Smooth muscle cell (in vitro differentiated cells): Measurements from ENCODE around the gene CHCHD3. TPM values are rescaled to one million over a fixed set of nuclear protein-coding genes. Genes with fewer than 3 reads are reported as not detected.

Experiments
- DNase-seq: peaks from one replicate; lab custom pipeline; 2025; ENCODE audit not compliant: unreplicated experiment; lab: John Stamatoyannopoulos, UW
- H2AFZ ChIP-seq: fragments of 200-600 bp; sonication (generic); 2 replicates; pipeline ENCODE4 v1.6.0; 2016; ENCODE audit warnings: antibody characterized with exemption, low read depth, mild to moderate bottlenecking
- H3F3A ChIP-seq: fragments of 200-600 bp; sonication (generic); 2 replicates; pipeline ENCODE4 v1.6.0; 2017; ENCODE audit warnings: antibody characterized with exemption, low read depth
- H3K27ac ChIP-seq: fragments of 200-600 bp; sonication (generic); 2 replicates; pipeline ENCODE4 v1.5.1; 2016; ENCODE audit warnings: low read depth, mild to moderate bottlenecking
- H3K27me3 ChIP-seq: fragments of 200-600 bp; sonication (generic); 2 replicates; pipeline ENCODE4 v1.6.1; 2016; ENCODE audit warnings: low read depth, mild to moderate bottlenecking
- H3K36me3 ChIP-seq: fragments of 200-600 bp; sonication (generic); 2 replicates; pipeline ENCODE4 v1.5.1; 2016; ENCODE audit warnings: low read depth
- H3K4me1 ChIP-seq: fragments of 200-600 bp; sonication (generic); 2 replicates; pipeline ENCODE4 v1.5.1; 2016; ENCODE audit warnings: low read depth
- H3K4me2 ChIP-seq: fragments of 200-600 bp; sonication (generic); 2 replicates; pipeline ENCODE4 v1.6.0; 2016; ENCODE audit warnings: mild to moderate bottlenecking
- H3K4me3 ChIP-seq: fragments of 200-600 bp; sonication (generic); 2 replicates; pipeline ENCODE4 v1.5.1; 2016; ENCODE audit warnings: mild to moderate bottlenecking
- H3K79me2 ChIP-seq: fragments of 200-600 bp; sonication (generic); 2 replicates; pipeline ENCODE4 v1.6.0; 2016; ENCODE audit warnings: low read depth, mild to moderate bottlenecking
- H3K9ac ChIP-seq: fragments of 200-600 bp; sonication (generic); 2 replicates; pipeline ENCODE4 v1.6.0; 2016; ENCODE audit warnings: low read depth
- H3K9me3 ChIP-seq: fragments of 200-600 bp; sonication (generic); replicated peaks from 2 replicates; pipeline ENCODE4 v1.5.1; 2016; ENCODE audit warnings: low read depth
- H4K20me1 ChIP-seq: fragments of 200-600 bp; sonication (generic); 2 replicates; pipeline ENCODE4 v1.6.0; 2016; ENCODE audit warnings: low read depth
- CTCF ChIP-seq: fragments of 200-600 bp; sonication (generic); IDR thresholded peaks from 2 replicates; pipeline ENCODE4 v1.5.1; 2017; ENCODE audit warnings: borderline replicate concordance, mild to moderate bottlenecking, antibody characterized with exemption; ENCODE audit not compliant: insufficient read depth, poor library complexity, severe bottlenecking
- WGBS: methylation state at CpG from one replicate; pipeline ENCODE4 v1.1.7; 2016; ENCODE audit warnings: low lambda C conversion rate; 5-methylcytosine and 5-hydroxymethylcytosine counted together
- polyA plus RNA-seq: library from polyadenylated mRNA; unstranded; fragments of >200 nt; fragmentation: Nextera tagmentation; extraction: Ambion mirVana; gene quantifications from 2 replicates; pipeline ENCODE4 v1.2.1, GENCODE V29; 2016
- total RNA-seq: library from RNA; depleted of rRNA; stranded (reverse); fragments of >200 nt; gene quantifications from 2 replicates; pipeline ENCODE4 v1.2.3, GENCODE V29; 2014

Gene CHCHD3
- total and polyA plus RNA-seq, 2 experiments from 2014 or later: 49.8 to 59.2 TPM

DNA sequence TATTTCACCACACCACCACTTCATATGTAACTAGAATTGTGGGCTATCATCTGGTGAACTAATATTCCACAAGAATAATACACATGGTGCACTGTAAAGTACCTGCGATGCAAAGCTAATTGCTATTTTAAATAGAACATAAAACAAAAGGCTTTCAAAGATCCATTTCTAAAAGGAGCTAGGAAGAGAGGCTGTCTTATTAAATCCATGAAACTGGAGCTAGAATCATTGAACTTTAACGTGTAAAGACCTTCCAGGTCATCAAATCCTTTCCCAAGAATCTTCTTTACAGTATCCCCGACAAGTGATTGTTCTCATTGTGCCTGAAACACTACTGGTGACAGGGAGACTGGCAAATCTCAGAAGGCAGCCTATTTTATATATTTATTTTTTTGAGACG is 224.9 kb downstream of the CHCHD3 start:
- no peak for TF ChIP-seq CTCF
- Histone ChIP-seq H3F3A (no peaks in the 10 kb centered on the region), H3K27me3 (no peaks in the 10 kb centered on the region), H3K36me3 (no peaks in the 10 kb centered on the region), H4K20me1 (peaks cover 8% of the 10 kb centered on the region), H3K4me1 (peaks cover 10% of the 10 kb centered on the region), H3K4me3 (no peak overlapping the region), H3K27ac (no peak overlapping the region), H3K4me2 (no peak overlapping the region), H3K9me3 (no peaks in the 10 kb centered on the region), H3K79me2 (peaks cover 4% of the 10 kb centered on the region), H2AFZ (no peak overlapping the region), H3K9ac (no peak overlapping the region)
- no peak for DNase-seq
- 95% methylated on average over 4 of the region's 4 CpGs for WGBS

DNA sequence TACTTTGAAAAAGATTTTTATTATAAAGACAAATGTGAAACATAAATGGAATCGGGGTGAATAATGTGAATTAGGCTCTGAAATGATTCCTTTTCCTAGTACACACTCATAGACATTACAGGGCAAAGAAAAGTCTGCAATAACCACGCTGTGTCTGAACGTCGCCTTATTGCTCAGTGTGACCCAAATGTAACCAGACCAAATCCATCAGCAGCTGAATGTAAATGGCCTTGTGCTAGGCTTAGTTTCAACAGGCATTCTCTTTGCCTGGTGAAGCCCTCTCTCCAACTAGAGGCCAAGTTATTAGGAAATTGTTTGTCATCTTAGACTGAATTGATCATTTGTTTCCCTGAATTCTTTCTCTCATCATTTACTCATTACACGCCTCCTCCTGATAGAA is 225.5 kb downstream of the CHCHD3 start:
- Histone ChIP-seq H4K20me1 (peaks cover 8% of the 10 kb centered on the region), H3F3A (no peaks in the 10 kb centered on the region), H3K36me3 (no peaks in the 10 kb centered on the region), H3K4me2 (no peak overlapping the region), H2AFZ (no peak overlapping the region), H3K9me3 (no peaks in the 10 kb centered on the region), H3K9ac (no peak overlapping the region), H3K4me1 (peaks cover 10% of the 10 kb centered on the region), H3K27ac (no peak overlapping the region), H3K27me3 (no peaks in the 10 kb centered on the region), H3K79me2 (peaks cover 4% of the 10 kb centered on the region), H3K4me3 (no peak overlapping the region)
- WGBS: 94% methylated on average over 5 of the region's 5 CpGs
- no peak for TF ChIP-seq CTCF
- no peak for DNase-seq

DNA sequence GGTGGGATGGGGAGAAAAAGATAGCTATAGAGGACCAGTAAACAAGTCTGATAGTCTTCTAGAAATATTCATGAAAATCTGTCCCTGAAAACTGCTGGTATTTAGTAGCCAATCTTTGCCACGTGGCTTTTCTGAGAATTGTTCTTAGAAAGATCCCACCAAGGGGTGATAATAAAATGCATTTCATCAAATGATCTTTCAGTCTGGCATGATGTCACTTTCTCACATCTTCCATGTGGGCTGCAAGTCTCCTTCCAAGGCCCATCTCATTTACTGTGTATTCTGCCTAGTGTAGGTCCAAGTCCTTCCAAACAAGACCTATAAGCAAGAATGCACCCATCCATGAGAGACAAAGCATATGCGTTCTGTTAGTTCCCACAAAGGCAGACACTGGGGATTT is 226.0 kb downstream of the CHCHD3 start:
- H3K4me1 ChIP-seq: peaks cover 10% of the 10 kb centered on the region
- no peak for DNase-seq
- 89% methylated on average over 2 of the region's 2 CpGs for WGBS
- no peaks in the 10 kb centered on the region for H3K36me3 ChIP-seq
- H3K79me2 ChIP-seq: peaks cover 4% of the 10 kb centered on the region
- H3K4me2 ChIP-seq: no peak overlapping the region
- no peak overlapping the region for H2AFZ ChIP-seq
- no peak overlapping the region for H3K4me3 ChIP-seq
- peaks cover 8% of the 10 kb centered on the region for H4K20me1 ChIP-seq
- H3K9ac ChIP-seq: no peak overlapping the region
- H3K27me3 ChIP-seq: no peaks in the 10 kb centered on the region
- no peak overlapping the region for H3K27ac ChIP-seq
- no peaks in the 10 kb centered on the region for H3F3A ChIP-seq
- no peaks in the 10 kb centered on the region for H3K9me3 ChIP-seq
- TF ChIP-seq CTCF: no peak

GRCh38 chr7:132854238-132854637 is 227.7 kb downstream of the CHCHD3 start:
- Histone ChIP-seq H3K4me3 (no peak overlapping the region), H3K79me2 (peaks cover 4% of the 10 kb centered on the region), H3K36me3 (no peaks in the 10 kb centered on the region), H3K27ac (no peak overlapping the region), H3K9me3 (no peaks in the 10 kb centered on the region), H3K27me3 (no peaks in the 10 kb centered on the region), H2AFZ (no peak overlapping the region), H3K9ac (no peak overlapping the region), H4K20me1 (peaks cover 4% of the 10 kb centered on the region), H3K4me2 (no peak overlapping the region), H3K4me1 (peaks cover 10% of the 10 kb centered on the region), H3F3A (no peaks in the 10 kb centered on the region)
- WGBS: 100% methylated on average over 1 of the region's 1 CpG
- TF ChIP-seq CTCF: no peak
- DNase-seq: no peak
